NK-92 treated with Interleukin-12 subunit alpha and Interleukin-12 subunit beta, amount 100 ng/mL, for 24 hours (cell line): ENCODE measurements around the gene SCN11A.
"Not testable (repeated sequence)": the region's sequence is repeated elsewhere in the genome, so short reads cannot be mapped to it uniquely, and the experiment has no call there.

Experiments used
- DNase-seq: peaks from one replicate; lab custom pipeline; 2025; lab: John Stamatoyannopoulos, UW

The SCN11A gene

DNA sequence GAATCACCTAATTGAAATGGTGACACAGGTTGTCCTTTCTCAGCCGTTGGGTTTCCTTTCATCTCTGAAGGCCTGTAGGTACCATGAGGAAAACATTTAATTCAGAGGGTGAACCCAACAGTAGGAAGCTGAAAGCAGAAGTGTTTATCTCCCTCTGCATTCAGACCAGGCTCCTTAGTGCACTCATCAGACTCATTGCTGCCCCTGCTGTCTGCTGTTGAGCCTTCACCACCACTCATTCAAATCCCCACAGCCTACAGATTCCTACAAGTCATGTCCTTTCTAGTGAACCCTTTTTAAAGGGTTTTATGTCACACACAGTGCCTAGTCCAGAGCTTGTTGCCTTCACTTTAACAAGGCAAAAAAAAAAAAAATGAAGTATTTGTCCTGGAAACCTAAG lies 13.5 kb upstream of the SCN11A start:
- no peak for DNase-seq

DNA sequence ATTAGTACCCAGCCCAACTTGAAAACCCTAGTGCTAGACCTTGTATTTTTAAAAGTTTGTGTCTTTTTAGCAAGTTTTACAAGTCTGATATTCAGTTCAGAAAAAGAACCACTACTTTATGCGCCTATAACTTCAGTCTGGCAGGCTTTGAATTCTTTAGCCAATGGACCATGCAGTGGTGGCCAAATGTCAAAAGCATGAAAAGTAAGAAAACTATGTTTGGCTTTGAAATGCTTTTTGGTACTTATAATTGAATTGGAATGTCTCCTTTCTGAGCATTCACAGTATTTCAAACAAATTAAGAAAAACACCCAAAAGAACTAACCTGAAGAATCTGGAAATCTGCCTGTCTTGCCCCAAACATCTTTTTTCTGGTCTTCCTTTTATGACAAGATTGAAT lies 12.9 kb upstream of the SCN11A start:
- DNase-seq = no peak

DNA sequence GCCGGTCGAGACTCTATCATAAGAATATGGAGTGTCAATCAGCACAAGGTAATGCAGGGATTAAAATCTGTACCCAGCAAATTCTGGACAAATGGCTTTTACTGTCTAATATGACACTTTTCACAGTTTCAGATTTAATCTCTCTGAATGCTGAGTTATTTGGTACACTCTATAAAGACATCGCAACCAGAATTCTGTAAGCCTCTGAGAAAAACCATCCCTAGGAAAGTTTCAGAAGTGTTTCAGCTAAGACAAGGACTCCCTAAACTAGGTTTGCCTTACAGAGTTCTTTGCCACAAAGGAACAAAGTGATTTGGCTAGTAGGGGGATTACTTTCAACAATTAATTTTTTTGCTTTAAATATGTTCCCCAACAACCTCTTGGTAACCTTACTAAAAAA lies 11.4 kb upstream of the SCN11A start:
- DNase-seq = no peak

DNA sequence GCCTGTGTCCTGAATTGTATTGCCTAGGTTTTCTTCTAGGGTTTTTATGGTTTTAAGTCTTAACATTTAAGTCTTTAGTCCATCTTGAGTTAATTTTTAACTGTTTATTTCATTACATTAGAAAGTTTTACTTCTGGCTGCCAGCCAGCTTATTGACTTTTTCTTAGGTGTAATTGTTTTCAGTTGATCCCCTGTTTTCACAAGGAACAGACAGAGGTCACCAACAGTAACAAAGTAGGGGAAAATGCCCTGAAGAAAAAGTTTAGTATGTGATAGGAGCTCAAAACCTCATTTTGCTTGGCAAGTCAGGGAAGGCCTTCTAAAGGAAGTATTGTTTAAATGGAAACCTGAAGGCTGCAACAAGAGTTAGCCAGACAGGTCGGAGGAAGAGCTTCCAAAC lies 10.4 kb upstream of the SCN11A start:
- no peak for DNase-seq

DNA sequence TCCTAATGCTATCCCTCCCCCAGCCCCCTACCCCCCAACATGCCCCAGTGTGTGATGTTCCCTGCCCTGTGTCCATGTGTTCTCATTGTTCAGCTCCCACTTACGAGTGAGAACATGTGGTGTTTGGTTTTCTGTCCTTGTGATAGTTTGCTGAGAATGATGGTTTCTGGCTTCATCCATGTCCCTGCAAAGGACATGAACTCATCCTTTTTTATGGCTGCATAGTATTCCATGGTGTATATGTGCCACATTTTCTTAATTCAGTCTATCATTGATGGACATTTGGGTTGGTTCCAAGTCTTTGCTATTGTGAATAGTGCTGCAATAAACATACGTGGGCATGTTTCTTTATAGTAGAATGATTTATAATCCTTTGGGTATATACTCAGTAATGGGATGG lies 9.5 kb upstream of the SCN11A start:
- DNase-seq = not testable (repeated sequence)

DNA sequence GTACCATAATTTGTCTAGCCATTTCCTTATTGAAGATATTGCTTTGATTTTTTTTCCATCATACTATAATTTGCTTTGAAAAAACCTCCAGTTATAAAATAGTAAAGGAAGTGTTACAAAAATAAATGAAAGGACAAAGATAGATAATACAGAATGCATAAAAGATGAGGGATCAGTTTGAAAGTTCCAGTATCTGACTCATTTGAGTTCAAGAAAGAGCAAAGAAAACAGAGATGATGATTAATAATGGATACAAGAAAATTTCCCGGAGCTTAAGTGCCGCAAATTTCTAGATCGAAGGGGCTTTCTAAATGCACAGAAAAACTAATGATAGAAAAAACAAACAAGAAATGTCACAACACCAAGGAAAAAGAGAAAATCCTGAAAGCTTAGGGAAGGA lies 4.4 kb upstream of the SCN11A start:
- DNase-seq = no peak

DNA sequence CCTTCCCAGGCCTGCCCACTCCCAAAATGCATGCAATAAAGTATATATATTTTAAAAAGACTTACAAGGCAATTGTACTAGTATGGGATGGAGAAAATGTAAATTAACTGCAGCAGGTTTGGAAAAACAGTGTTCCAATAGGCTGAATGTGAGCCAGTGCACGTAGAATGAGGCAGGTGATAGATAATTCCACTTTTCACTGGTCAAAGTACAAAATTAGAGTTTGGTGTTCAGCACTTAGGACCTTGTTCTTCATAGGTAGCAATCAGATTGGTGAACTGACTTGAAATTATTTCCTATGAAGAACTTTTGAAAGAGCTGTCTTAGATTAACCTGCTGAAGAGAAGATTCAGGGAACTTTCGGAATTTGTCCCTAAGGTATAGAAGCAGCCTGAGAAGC lies 2.0 kb upstream of the SCN11A start:
- DNase-seq = no peak

DNA sequence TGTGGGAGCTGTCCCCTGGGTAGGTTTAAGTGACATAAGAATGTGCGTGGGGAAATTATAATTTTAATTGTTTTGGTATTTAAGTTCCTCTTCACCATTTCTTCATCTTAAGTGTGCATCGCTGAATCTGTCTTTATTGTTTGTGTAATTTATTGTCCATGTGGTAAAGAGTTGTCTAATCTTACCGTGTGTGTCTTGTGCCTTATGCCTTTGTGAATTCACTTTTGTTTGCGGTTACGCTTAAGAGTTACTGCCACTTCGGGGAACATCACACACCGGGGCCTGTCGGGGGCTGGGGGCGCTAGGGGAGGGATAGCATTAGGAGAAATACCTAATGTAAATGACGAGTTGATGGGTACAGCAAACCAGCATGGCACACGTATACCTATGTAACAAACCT lies 839 bp upstream of the SCN11A start:
- no peak for DNase-seq

DNA sequence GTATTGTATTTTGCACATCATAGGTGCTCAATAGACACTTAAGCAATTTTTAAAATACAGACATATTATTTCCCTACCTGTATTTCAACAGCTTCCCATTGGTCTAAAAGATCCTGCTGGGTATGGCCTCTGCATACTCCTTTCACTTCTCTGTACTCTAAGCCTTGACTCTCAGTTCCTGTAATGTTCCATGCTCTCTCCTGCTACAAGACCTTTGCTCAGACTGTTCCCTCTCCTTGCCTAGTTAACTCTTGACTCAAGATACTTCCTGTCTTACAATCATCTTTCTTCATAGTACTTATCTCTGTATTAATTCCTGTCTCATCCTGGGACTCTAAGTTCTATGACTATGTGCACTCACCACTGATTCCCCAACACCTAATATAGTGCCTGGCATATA lies 1.7 kb downstream of the SCN11A start:
- no peak for DNase-seq

DNA sequence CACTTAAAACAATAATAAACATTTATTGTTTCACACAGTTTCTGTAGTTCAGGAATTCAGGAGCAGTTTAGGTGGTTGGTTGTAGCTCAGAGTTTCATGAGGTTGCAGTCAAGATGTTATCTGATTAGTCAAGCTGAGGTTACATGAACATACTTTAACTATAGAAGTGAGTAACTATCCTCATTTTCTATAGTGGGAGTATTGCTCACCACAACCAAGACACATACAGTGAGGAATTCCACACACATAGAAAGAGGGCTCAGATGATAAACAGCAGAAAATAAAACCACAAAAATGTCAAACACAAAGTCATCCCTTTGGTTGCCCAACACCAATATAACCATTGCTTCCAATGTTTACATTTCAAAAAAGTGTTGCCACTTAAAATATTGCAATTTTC lies 13.6 kb downstream of the SCN11A start:
- DNase-seq = no peak

DNA sequence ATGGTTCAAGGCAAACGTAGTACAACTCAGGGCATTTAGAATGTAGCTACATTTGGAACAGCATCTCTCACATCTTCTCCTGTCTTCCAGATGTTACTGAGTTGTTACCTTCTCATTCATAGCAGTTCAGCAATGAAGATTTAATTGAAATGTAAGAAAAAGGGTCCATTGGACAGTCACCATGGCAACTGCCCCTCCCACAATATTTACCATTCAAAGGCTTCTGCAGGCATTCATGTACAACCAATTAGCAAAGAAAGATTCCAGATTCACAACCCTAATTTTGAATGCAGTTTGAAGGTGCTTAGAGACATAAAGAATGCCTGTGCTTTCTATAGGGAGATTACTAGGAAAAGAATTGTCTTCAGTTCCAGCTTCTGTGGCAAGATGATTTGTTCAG lies 22.2 kb downstream of the SCN11A start:
- DNase-seq = no peak

DNA sequence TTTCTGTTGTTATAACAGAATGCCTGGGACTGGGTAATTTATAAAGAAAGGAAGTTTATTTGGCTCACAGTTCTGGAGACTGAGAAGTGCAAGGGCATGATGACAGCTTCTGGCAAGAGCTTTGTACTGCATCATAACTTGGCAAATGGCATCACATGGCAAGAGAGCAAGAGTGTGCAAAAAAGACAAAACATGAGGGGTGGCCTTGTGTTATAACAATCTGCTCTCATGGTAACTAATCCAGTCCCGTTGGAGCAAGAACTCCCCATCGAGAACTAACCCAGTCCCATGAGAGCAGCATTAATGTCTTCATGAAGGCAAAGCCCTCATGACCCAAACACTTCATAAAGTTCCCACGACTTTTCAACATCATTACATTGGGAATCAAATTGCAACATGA lies 23.2 kb downstream of the SCN11A start:
- DNase-seq = no peak

DNA sequence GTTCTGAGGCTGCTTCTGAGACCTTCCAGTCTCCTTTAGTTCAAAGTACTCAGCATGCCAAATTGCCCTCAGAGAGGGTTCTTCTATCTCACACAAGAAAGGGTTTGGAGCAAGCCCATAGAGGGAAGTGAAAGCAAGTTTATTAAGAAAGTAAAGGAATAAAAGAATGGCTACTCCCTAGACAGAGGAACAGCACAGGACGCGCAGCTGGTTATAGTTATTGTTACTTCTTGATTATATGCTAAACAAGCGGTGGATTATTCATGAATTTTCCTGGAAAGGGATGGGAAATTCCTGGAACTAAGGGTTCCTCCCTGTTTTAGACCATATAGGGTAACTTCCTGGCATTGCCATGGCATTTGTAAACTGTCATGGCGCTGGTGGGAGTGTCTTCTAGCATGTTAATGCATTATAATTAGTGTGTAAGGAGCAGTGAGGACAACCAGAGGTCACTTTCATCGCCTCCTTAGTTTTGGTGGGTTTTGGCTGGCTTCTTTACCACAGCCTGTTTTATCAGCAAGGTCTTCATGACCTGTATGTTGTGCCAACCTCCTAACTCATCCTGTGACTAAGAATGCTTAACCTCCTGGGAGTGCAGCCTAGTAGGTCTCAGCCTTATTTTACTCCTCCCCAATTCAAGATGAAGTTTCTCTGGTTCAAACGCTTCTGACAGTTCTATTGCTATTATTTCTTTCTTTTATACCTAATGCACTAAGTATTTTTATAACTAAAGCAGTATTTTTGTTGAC lies 26.3 kb downstream of the SCN11A start:
- no peak for DNase-seq

DNA sequence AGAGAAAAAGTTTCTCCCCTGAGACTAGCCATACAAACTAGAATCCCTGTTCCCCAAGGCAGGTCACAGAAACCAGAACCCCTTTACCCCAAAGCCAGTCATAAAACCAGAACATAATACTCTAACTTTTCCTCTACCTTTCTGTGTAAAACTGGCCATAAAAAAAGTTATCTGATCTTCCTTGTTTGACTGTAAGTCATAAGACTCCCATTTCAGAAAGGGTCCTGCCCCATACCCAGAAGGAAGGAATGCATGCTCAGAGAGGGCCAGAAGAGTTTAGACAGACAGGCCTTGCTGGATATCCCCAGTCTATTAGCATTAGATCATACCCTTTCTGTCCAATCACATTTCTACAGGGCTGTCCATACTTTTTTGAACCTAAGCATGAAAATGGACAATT lies 27.2 kb downstream of the SCN11A start:
- DNase-seq = no peak

DNA sequence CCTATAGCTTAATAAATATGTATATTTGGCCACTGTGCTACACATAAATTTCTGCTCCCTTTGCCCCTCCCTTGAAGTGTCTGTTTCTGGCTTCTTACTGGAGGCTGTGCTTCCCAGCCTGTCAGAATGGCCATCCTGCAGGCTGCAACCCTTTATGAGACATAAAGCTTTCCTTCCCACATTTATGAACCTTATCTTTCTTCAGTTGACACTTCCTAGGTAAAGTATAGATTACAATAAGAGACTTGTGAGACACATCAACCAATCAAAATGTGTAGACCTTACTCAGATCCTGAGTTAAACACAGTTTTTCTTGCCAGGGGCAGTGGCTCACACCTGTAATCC lies 29.5 kb downstream of the SCN11A start:
- no peak for DNase-seq

DNA sequence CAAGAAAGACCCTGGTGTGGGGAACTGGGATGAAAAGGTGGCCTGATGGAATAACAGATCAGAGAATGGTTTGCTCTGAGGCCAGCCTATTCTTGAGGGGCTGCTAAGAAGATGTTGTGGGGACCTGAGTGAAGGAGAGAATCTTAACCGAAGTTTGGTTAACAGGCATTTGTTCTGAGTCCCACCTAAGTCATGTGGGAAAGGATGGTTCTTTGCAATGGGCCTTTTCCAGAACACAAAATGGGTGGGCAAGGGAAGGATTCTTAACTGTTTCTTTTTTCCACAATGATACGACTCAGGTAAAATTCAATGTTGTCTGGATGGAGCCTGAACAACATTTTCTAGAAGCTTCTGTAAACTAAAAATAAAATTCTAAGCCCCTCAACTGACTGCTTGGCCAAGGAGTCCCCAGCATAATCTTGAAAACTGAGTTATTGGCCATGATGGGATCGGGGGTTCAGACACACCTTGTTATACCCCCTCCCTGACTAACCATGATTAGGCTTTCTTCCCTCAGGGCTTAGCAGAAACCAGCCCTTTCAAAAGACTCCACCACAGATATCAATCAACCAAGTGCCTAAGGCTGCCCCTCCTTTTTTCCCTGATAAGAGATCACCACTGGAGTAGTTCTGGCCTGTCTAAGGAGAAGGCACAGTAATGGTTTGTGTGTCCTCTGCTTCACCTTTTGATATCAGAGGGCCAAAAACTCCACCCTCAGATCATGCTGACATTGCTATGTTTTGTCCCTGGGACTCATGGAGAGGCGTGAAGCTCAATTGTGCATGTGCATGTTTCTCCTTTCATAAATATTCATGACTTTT lies 30.1 kb downstream of the SCN11A start:
- DNase-seq = no peak

DNA sequence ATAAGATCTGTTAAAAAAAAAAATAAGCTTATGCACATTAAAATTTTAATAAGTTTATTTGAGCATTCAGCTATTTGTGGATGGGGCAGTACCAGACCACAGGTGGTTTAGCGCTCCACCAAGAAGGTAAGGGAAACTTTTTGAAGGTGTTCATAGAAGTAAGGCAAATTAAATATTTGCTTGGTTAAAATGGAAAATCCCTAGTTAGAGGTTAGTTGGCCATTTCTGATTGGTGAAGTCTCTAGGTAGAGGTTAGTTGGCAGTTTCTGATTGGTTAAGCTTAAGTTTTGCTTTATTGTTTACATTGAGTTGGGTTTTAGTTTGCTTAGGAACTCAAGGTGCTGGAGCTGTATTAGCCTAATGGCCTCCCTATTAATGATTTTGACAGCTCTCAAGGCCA lies 30.7 kb downstream of the SCN11A start:
- no peak for DNase-seq

DNA sequence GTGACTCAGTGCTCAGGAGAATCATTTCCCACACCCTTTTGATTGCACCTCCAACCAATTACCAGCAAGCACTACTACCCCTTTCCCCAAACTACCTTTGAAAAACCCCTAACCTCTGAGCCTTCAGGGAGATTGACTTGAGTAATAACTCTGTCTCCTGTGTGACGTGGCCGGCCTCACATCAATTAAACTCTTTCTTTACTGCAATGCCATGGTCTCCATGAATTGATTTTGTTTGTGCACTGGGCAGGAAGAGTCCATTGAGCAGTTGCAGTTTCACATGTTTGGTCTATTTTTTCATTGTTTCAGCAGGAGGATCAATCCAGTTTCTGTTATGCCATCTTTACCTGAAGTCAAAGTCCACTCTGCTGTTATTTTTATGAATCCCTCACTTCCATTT lies 32.4 kb downstream of the SCN11A start:
- DNase-seq = no peak

DNA sequence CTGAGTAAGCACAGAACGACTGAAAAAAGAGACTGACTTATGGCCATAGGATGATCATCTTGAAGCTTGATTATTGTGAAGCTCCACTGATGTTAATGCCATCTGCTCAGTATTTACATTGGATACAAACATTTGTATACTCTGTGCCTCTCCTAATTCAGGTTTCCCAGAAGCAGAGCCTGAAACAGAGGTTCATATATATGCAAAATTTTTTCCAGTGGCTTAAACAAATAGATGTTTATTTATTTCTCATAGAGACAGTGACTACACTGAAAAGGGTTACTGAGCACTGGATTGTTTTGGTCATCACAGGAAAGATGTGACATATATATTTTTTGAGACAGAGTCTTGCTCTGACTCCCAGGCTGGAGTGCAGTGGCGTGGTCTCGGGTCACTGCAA lies 36.3 kb downstream of the SCN11A start:
- no peak for DNase-seq

DNA sequence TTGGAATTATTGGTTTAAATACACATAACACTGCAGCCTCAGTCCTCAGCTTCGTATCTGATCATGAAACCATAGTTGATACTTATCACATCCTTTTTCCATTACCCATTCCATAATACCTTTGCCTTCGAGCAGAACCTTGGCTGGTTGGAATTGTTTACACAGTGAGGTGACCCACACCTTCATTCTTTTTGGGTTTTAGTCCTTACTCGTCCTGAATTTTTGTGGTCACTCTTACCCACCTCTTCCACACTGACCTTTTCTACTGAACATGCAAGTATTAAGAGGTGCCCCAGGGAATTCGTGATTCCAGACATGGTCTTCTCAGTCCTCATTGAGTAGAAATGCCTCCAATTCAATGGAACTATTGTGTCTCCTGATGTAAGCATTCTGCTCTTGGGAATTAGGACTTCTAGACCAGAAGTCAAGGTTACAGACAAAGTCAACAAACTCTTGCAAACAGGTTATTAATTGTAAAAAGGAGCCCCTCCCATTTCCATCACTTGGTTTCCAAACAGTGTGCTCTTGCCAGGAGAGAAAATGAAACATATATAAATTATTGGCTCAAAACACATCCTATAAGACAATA lies 37.7 kb downstream of the SCN11A start:
- no peak for DNase-seq

DNA sequence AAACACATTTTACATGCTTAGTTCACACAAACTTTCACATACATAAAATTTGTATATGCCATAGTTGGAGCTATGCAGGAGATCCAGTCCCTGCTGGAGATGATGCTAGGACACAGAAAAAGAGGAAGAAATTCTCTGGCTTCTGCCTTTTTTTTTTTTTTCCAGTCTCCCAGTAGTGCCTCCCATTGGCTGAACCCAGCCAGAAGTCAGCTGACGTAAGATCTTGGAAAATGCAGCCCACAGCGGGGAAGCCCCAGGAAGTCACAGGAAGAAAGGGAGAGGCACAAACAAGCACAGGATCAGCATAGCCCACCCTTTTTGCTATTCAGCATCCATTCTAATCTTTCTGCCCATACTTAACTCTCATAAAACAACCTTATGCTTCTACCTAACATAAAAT lies 38.5 kb downstream of the SCN11A start:
- no peak for DNase-seq

DNA sequence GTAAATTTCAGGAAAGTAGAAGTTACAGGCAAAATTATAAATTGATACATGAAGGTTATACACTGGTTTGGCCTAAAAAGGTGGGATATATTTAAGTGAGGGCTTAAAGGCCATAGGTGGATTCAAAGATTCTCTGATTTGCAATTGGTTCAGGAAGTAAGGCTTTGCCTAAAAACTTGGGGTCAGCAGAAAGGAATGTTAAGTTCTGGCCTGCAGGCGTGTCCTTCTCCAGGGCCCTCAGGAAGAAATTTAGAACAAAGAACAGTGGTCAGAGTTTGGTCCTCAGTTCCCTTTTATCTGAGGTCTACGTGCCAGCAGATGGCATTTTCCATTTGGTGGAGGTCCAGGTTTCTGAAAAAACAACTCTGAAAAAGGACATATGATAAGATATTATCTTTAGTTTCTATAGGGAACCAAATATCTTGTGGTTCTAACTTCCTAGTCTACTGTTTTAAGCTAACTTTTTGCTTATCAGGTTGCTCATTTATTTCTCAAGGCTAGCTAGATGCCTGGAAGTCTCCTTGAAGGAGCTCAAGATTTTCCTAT lies 40.5 kb downstream of the SCN11A start:
- no peak for DNase-seq

DNA sequence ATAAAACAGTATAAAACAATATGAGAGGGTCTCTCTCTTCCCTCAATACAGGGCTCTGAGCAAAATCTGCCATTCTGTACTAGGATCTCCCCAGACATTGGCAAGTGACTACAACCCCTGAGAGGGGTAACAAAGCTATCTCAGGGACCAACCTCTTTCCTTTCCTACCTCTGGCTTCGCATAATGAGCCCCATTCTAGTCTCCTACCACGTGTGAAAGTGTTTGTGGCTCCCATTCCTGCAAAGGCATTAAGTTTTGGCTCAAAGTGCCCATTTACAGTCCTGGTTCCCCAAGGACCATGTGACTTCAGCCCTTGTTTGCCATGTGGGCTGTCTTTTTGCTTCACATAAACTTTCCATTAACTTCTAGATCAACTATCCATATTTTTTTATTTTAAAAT lies 46.4 kb downstream of the SCN11A start:
- no peak for DNase-seq
